Neutrophil (primary cell): Measurements from ENCODE around the gene CDK5RAP2.

ENCODE experiments used
- H3K27ac ChIP-seq: fragments of 200-600 bp; sonication (generic); 2 replicates; pipeline ENCODE4 v1.5.1; 2016; ENCODE audit warnings: mild to moderate bottlenecking, moderate library complexity
- H3K27me3 ChIP-seq: fragments of 200-600 bp; sonication (generic); 2 replicates; pipeline ENCODE4 v1.6.0; 2016; ENCODE audit warnings: mild to moderate bottlenecking
- H3K36me3 ChIP-seq: fragments of 200-600 bp; sonication (generic); 2 replicates; pipeline ENCODE4 v1.5.1; 2017
- H3K4me1 ChIP-seq, 2 experiments: fragments of 200-600 bp in 1 of 2; sonication (generic) in 1 of 2; 1 replicate in 1 of 2; 2 replicates in 1 of 2; pipeline versions ENCODE4 v1.5.1 to v1.6.1; 2013 to 2016; ENCODE audit warnings: low read depth in 1 of 2, low read length in 1 of 2, mild to moderate bottlenecking in 1 of 2, moderate library complexity in 1 of 2; ENCODE audit not compliant: control insufficient read depth in 1 of 2, insufficient read depth in 1 of 2
- H3K4me3 ChIP-seq, 2 experiments: fragments of 200-600 bp in 1 of 2; sonication (generic) in 1 of 2; 1 replicate in 1 of 2; 2 replicates in 1 of 2; pipeline ENCODE4 v1.5.1; 2013 to 2016; ENCODE audit warnings: low read depth in 1 of 2, low read length in 1 of 2, mild to moderate bottlenecking in 1 of 2, moderate library complexity in 1 of 2
- H3K9me3 ChIP-seq: fragments of 200-600 bp; sonication (generic); 2 replicates; pipeline ENCODE4 v1.5.1; 2016
- CTCF ChIP-seq: fragments of 200-600 bp; sonication (generic); IDR thresholded peaks from 2 replicates; pipeline ENCODE4 v1.5.1; 2016; ENCODE audit warnings: antibody characterized with exemption

The CDK5RAP2 gene

GRCh38 chr9:120481846-120482245 lies 98.1 kb downstream of the CDK5RAP2 start:
- H3K27me3 ChIP-seq = no peaks in the 10 kb centered on the region
- peaks cover 34% of the 10 kb centered on the region for H3K36me3 ChIP-seq
- peak overlapping the region; percentile 13 for H3K27ac ChIP-seq
- no peak overlapping the region for H3K4me3 ChIP-seq
- no peak for TF ChIP-seq CTCF
- no peaks in the 10 kb centered on the region for H3K9me3 ChIP-seq
- H3K4me1 ChIP-seq = peaks cover 5 to 14% of the 10 kb centered on the region in 2 experiments

- Histone ChIP-seq H3K9me3 (no peaks in the 10 kb centered on the region), H3K36me3 (peaks cover 28% of the 10 kb centered on the region), H3K4me3 (no peak overlapping the region), H3K27me3 (no peaks in the 10 kb centered on the region), H3K27ac (no peak overlapping the region), H3K4me1 (peaks cover 5 to 16% of the 10 kb centered on the region in 2 experiments)
- no peak for TF ChIP-seq CTCF
Observed at GRCh38 chr9:120481248-120481647, 98.7 kb downstream of the CDK5RAP2 start.

- Histone ChIP-seq H3K4me3 (no peak overlapping the region), H3K36me3 (peaks cover 23% of the 10 kb centered on the region), H3K4me1 (peaks cover 7 to 21% of the 10 kb centered on the region in 2 experiments), H3K9me3 (no peaks in the 10 kb centered on the region), H3K27ac (no peak overlapping the region), H3K27me3 (no peaks in the 10 kb centered on the region)
- no peak for TF ChIP-seq CTCF
Observed at GRCh38 chr9:120480707-120481106, 99.3 kb downstream of the CDK5RAP2 start.

GRCh38 chr9:120478208-120478607 lies 101.8 kb downstream of the CDK5RAP2 start:
- peaks cover 5% of the 10 kb centered on the region for H3K36me3 ChIP-seq
- no peak overlapping the region for H3K27ac ChIP-seq
- TF ChIP-seq CTCF = no peak
- no peaks in the 10 kb centered on the region for H3K9me3 ChIP-seq
- H3K4me3 ChIP-seq = no peak overlapping the region
- H3K4me1 ChIP-seq = peaks cover 32 to 46% of the 10 kb centered on the region in 2 experiments
- no peaks in the 10 kb centered on the region for H3K27me3 ChIP-seq

- Histone ChIP-seq H3K9me3 (no peaks in the 10 kb centered on the region), H3K27me3 (no peaks in the 10 kb centered on the region), H3K27ac (no peak overlapping the region), H3K36me3 (no peaks in the 10 kb centered on the region), H3K4me3 (no peak overlapping the region), H3K4me1 (peaks cover 34 to 50% of the 10 kb centered on the region in 2 experiments)
- TF ChIP-seq CTCF = peak; percentile 78
Observed at GRCh38 chr9:120477534-120478001, 102.4 kb downstream of the CDK5RAP2 start.

GRCh38 chr9:120475341-120475740 lies 104.6 kb downstream of the CDK5RAP2 start:
- peaks cover 29 to 40% of the 10 kb centered on the region in 2 experiments for H3K4me1 ChIP-seq
- H3K4me3 ChIP-seq = peak overlapping the region in 1 of 2 experiments; percentile 47
- H3K36me3 ChIP-seq = peaks cover 12% of the 10 kb centered on the region
- no peaks in the 10 kb centered on the region for H3K9me3 ChIP-seq
- peak overlapping the region; percentile 82 for H3K27ac ChIP-seq
- no peaks in the 10 kb centered on the region for H3K27me3 ChIP-seq
- TF ChIP-seq CTCF = no peak
